ENCODE results near the gene IRS4.

IRS4 gene

DNA sequence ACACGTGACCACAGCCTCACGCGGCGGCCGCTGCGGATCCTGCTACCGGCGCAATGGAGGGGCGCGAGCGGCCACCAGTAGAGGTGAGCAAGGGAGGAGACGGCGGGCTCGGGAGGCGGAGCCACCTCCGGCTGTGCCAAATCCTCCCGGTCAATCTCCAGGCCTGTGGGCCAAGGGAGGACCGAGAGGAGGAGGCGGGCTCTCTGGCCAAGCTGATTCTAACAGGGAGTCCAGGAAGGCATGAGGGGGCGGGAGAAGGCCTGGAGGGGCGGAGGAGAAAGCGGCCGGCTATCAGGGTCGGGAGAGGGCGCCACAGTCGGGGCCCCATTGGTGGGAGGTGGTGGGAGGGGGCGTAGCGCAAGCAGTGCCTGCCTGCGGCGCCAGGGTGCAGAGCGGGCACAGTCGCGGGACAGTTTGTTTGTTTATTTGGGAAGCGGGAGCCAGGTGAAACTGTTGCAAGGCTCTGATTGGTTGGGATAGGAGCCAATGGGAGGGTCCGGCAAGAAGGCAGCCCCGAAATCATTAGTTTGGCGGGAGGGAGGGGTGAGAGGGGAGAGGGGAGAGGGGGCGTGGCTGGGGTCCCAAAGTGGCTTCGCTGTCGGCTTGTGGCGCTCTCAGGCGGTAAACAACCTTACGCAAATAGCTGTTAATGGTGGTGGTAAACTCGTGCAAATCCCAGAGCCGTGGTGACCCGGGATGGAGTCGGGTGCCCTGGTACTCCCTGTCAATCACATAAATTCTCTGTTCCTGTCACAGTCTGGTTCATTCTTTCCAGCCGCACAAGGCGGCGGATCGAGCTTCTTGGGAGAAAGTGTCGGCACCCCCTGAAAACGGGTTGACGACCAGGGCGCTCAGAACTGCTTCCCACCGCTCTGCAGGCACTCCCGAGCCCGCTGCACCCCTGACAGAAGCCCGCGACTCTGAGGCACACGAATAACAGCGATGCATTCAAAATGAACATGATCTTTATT, at the start of gene IRS4:
TSS of gene IRS4 (minus strand) at position 55 of the 971 bp plus-strand sequence.
- Mint-ChIP-seq H3K27ac (no peak within 1 kb of the TSS), H3K36me3 (no peaks in the 10 kb centered on the region), H3K4me1 (no peaks in the 10 kb centered on the region), H3K9me3 (no peaks in the 10 kb centered on the region), H3K4me3 (peak within 1 kb of the TSS; percentile 47), H3K27me3 (peaks cover 22% of the 10 kb centered on the region)

DNA sequence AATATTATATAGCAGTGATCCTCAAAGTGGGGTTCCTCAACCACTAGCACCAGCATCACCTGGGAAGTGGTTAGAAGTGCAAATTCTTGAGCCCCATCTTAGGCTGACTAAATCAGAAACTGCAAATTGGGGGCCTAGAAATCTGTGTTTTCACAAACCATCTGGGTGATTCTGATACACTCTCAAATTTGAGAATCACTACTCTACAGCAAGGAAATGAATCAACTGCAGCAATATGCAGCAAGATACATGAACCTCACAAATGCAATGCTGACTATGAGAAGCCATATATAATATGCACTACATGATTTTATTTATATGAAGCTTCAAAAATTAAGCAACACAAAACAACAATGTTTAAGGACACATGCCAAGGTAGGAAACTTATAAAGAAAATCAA, 36.2 kb upstream of the IRS4 start:
- Mint-ChIP-seq H3K36me3 (no peaks in the 10 kb centered on the region), H3K9me3 (no peaks in the 10 kb centered on the region), H3K4me3 (no peak overlapping the region), H3K4me1 (no peaks in the 10 kb centered on the region), H3K27ac (no peak overlapping the region), H3K27me3 (no peaks in the 10 kb centered on the region)

DNA sequence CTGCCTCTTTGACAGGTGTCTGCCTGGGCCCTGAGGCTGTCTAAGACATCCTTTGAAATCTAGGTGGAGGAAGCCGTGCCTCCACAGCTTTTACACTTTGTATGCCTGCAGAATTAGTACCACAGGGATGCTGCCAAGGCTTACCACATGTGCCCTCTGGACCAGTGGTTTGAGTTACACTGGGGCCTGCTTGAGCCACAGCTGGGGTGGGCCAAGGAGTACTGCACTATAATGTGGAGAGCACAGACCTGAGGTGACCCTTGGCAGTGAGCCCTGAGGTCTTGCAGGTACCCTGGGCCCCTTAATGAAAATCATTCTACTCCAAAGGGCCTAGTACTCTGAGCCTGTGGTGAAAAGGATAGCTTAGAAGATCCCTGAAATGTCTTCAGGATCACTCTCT, 27.2 kb upstream of the IRS4 start:
- H3K9me3 Mint-ChIP-seq, result no peaks in the 10 kb centered on the region
- H3K27ac Mint-ChIP-seq, result no peak overlapping the region
- H3K36me3 Mint-ChIP-seq, result no peaks in the 10 kb centered on the region
- no peaks in the 10 kb centered on the region for H3K27me3 Mint-ChIP-seq
- H3K4me3 Mint-ChIP-seq, result no peak overlapping the region
- H3K4me1 Mint-ChIP-seq, result no peaks in the 10 kb centered on the region

DNA sequence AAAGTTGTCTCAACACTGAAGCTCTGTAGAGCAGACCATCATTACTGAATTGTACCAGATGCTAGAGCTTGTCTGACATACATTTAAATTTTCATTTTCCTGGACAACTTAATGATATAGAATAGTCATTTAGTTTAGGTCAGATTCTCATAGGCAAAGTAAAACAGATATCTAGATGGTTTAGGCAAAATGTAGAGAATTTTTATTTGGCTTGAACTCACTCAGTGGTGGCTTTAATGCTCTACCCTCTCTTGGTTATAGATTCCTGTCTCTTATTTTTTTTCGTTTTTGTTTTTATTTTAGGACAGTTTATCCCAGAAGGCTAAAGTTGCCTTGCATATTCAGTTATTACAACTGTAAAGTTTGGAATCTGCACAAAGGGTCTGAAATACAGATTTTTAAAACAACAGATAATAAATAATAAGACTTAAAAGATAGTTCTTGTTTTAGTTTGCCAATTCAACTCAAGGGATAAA, 4.0 kb upstream of the IRS4 start:
- Mint-ChIP-seq H3K36me3 (no peaks in the 10 kb centered on the region), H3K27ac (no peak overlapping the region), H3K9me3 (no peaks in the 10 kb centered on the region), H3K4me1 (no peaks in the 10 kb centered on the region), H3K27me3 (peaks cover 8% of the 10 kb centered on the region), H3K4me3 (no peak overlapping the region)

DNA sequence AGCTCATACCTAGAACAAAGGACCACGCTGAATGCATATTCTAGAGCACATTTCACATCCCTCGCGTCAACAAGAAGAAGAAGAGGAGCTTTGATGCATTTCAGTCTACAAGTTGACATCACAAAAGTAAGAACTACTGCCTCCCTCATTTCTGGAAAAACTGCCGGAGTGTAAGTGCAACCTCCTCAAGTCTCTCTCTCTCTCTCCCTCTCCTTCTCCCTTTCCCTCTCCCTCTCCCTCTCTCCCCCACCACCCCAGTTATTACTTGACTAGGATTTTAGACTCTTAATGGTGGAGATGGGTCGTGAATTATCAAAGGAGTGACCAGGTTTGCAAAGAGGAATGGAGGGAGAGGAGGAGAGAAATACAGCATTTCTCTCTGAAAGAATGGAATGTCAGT, 1.4 kb upstream of the IRS4 start:
- Mint-ChIP-seq H3K27ac (no peak overlapping the region), H3K9me3 (no peaks in the 10 kb centered on the region), H3K4me3 (no peak overlapping the region), H3K27me3 (peaks cover 17% of the 10 kb centered on the region), H3K36me3 (no peaks in the 10 kb centered on the region), H3K4me1 (no peaks in the 10 kb centered on the region)

DNA sequence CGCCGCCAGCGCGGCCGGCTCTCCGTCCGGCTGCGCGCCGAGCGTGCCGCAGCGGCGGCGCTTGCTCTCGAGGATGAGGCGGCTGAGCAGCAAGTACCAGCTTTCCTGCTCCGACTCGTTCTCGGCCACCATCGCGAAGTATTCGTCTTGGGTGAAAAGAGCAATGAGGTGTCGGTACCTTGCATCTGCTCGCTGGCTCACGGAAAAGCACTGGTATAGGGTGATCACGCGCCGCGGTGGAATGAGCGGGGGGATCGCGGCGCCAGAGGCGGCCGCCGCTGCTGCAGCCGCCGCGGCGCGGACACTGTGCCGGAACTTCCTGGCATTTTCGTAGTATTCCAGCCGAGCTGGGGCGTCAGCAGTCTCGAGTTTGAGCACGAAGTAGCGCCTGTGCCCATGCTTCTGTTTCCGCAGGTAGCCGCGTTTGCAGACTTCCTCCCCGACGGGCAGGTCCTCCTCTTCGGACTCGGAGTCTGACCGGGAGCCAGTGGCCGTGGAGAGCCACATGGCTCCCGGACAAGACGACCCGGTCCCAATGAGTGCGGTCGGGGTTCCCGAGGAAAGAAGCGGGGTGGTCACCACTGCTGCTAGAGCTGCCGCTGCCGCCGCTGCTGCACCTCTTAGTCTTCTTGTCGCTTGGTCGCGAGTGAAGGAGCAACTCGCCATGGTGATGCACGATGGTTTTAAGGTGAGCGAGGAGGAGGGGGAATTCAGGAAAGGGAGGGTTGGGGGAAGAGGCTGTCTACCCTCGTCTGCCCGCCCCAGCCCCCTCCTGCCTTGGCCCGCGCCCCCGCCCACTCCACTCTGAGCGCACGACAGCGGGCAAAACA, 469 bp downstream of the IRS4 start:
- Mint-ChIP-seq H3K9me3 (no peaks in the 10 kb centered on the region), H3K4me1 (no peaks in the 10 kb centered on the region), H3K27me3 (peaks cover 24% of the 10 kb centered on the region), H3K36me3 (no peaks in the 10 kb centered on the region), H3K4me3 (peak overlapping the region; percentile 47), H3K27ac (no peak overlapping the region)

DNA sequence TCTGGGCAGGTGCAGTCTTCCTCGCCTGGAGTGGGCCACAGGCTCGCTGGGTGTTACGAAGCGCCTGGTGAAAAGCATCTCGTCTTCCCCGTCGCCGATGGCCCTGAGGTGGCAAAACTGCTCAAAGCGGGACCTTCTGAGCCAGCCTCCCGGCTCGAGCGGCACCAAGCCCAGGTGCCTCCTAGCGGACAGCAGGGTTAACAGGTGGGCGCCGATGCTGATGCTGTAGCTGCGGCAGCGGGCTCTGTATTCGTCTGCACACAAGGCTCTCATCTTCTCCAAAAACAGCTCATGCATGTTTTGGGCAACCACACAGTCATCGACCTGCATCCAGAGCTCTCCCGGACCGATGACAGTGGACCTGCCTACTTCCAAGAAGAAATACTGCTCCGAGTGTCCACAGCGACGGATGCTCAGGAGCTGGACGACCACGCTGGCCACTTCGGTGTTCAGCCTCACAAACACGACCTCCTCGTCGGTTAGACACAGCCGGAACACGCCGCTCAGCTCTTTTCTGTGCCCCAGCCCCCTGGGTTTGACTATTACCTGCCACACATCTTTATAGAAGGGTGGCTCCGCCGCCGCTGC, 1.2 kb downstream of the IRS4 start:
- Mint-ChIP-seq H3K27ac (no peak overlapping the region), H3K4me1 (no peaks in the 10 kb centered on the region), H3K9me3 (no peaks in the 10 kb centered on the region), H3K36me3 (no peaks in the 10 kb centered on the region), H3K27me3 (peaks cover 26% of the 10 kb centered on the region), H3K4me3 (no peak overlapping the region)

DNA sequence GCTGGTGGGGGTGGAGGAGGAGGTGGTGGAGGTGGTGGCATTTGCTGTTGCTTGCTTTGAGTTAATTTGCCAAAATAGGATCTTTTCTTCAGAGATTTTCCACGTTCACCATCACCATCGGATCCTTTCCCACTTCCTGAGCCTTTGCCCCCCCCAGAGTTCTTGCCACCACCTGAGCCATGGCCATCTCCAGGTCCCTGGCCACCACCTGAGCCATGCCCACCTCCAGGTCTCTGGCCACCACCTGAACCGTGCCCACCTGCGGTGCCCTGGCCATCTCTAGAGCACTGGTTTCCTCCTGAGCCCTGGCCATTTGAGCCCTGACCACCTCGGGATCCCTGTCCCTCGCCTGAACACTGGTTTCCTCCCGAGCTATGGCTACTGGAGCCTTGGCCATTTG, 1.9 kb downstream of the IRS4 start:
- H3K4me3 Mint-ChIP-seq, result no peak overlapping the region
- H3K4me1 Mint-ChIP-seq, result no peaks in the 10 kb centered on the region
- peaks cover 26% of the 10 kb centered on the region for H3K27me3 Mint-ChIP-seq
- no peaks in the 10 kb centered on the region for H3K9me3 Mint-ChIP-seq
- H3K36me3 Mint-ChIP-seq, result no peaks in the 10 kb centered on the region
- no peak overlapping the region for H3K27ac Mint-ChIP-seq

DNA sequence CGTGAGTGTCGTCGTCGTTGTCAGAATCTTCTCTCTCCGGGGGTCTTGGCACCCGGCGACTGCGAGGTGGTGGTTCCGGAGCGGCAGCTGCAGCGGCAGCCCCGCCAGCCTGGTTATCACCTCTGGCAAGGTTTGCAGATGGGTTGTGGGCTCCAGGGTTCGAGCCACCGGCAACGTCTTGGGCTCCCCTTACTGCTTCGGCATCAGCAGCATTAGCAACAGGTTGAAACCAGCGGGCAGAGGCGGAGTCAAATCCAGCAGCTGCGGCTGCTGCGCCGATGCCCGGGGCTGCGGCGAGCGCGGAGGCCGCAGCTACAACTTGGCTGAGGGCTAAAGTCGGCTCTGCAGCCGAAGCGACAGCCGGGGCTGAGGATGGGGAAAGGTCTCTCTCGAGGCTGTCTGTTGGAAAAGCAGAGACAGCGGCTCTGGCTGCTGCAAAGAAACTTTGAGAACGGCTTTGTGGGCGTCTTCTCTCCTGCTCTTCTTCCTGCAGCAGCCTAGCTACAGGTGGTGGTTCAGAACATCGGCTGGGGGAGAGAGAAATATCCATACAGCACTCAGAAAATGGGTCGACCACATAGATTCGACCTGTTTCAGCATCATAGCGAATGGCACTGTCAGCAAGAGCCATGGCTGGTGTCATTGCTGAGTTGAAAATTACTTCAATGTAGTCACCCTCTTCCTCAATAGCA, 3.6 kb downstream of the IRS4 start:
- H3K4me3 Mint-ChIP-seq, result no peak overlapping the region
- no peaks in the 10 kb centered on the region for H3K9me3 Mint-ChIP-seq
- H3K36me3 Mint-ChIP-seq, result no peaks in the 10 kb centered on the region
- H3K27ac Mint-ChIP-seq, result no peak overlapping the region
- H3K27me3 Mint-ChIP-seq, result peaks cover 26% of the 10 kb centered on the region
- no peaks in the 10 kb centered on the region for H3K4me1 Mint-ChIP-seq

DNA sequence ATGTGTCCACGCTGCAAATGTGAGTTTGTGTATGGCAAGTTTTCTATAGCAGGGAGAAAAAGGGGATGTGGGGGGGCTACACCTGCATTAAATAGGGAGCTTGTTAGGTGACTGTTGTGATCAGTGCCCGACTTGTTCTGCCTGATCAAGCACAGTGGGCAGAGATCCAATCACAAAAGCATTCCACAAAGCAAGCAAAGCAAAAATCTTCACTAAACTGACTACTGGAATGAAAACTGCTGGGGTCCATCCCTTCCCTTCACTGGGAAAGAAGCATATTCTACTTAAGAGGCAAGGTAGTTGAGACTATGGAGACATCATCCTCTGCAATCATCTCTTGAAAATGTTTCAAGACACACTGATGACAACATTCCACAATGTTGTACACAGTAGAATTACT, 5.2 kb downstream of the IRS4 start:
- peaks cover 20% of the 10 kb centered on the region for H3K27me3 Mint-ChIP-seq
- H3K4me3 Mint-ChIP-seq, result no peak overlapping the region

DNA sequence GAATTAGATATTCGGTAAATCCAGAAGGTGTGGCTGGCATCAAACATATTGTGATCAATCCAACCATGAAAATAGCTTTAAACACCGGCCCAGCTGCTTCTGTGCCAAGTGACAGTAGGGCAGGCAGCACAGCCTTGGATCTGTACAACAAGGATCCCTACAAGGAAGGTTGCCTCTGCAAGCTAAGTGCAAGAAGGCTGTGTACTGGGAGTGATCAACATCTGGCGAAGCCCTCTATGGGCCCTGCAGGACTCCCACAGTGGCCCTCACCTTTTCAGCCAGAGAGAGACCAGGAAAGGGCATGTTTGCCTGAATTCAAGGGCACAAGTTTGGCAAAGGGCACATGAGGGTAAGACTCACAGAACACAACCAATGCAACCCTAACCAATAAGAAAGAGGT, 9.6 kb downstream of the IRS4 start:
- Mint-ChIP-seq H3K4me1 (no peaks in the 10 kb centered on the region), H3K4me3 (no peak overlapping the region), H3K27me3 (peaks cover 6% of the 10 kb centered on the region), H3K27ac (no peak overlapping the region), H3K36me3 (no peaks in the 10 kb centered on the region), H3K9me3 (no peaks in the 10 kb centered on the region)

More for the DNA sequence above, 5.2 kb downstream of the IRS4 start:
- no peaks in the 10 kb centered on the region for H3K9me3 Mint-ChIP-seq
- no peaks in the 10 kb centered on the region for H3K36me3 Mint-ChIP-seq
- H3K27ac Mint-ChIP-seq, result no peak overlapping the region
- H3K4me1 Mint-ChIP-seq, result no peaks in the 10 kb centered on the region

DNA sequence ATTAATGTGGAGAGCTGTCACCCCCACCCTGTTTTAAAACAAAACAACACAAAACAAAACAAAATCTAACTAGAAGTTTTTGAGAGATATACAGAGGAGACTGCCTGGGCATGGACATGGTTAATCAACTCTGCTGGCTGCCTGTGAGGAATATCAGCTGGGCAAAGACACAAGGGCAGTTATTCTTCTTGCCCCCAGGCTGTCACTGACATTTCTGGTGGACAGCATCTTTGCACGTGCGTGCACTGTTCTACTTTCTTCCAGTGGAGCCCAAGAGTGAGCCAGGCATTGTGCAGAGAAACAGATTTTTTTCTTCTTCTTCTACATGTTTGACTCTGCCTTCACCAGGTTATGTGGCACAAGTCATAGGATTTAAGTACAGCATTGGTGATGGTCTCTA, 13.8 kb downstream of the IRS4 start:
- Mint-ChIP-seq H3K9me3 (no peaks in the 10 kb centered on the region), H3K4me3 (no peak overlapping the region), H3K27ac (no peak overlapping the region), H3K4me1 (no peaks in the 10 kb centered on the region), H3K36me3 (no peaks in the 10 kb centered on the region), H3K27me3 (no peaks in the 10 kb centered on the region)

DNA sequence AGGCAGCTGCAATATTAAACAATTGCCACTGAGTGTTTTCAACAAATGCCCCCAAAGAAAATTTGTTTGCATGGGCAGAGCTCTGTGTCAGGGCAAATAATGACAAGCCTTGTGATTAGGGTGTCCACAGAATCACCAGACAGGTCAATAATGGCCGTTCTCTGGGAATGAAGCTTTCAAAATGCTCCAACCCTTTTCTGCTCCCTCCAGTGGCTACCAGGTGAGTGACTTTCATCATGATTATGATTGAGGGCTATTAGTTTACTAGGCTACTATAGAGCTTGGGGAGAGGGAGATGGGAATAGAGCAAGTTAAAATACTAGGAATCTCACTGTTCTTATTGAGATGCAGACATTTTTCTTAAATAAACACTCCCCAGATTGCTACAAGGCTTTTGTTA, 23.5 kb downstream of the IRS4 start:
- Mint-ChIP-seq H3K9me3 (no peaks in the 10 kb centered on the region), H3K4me1 (no peaks in the 10 kb centered on the region), H3K4me3 (no peak overlapping the region), H3K27me3 (no peaks in the 10 kb centered on the region), H3K36me3 (no peaks in the 10 kb centered on the region), H3K27ac (no peak overlapping the region)

DNA sequence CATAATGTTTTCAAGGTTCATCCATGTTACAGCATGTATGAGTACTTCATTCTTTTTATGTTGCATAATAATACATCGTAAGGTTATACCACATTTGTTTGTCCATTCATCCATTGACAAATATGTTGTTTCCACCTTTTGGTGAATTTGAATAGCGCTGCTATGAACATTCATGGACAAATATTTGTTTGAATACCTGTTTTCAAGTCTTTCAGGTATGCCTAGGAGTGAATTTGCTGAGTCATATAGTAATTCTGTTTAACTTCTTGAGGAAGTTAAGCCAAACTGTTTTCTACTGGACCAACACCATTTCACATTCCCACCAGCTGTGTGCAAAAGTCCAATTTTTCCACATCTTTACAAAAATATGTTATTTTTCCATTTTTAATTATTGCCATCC, 31.5 kb downstream of the IRS4 start:
- Mint-ChIP-seq H3K27ac (no peak overlapping the region), H3K27me3 (no peaks in the 10 kb centered on the region), H3K36me3 (no peaks in the 10 kb centered on the region), H3K9me3 (no peaks in the 10 kb centered on the region), H3K4me3 (no peak overlapping the region), H3K4me1 (no peaks in the 10 kb centered on the region)

DNA sequence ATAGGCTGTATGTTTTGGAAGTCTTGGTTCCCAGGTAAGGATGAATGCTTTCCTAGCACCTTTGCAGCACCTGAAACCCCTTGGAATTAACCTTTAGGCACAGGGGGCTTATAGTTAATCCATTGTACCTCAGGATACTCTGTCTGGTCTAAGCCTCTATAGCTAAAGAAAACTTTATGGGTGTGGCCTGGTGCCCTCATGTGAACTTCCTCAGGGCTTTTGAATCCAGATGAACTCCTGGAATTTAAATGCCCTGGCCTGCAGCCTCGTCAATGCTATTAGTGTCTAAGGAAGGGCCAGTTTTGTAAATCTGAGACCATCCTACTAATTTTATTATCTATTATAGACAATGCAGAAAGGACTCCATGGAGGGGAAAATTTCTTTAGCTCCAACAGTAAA, 33.8 kb downstream of the IRS4 start:
- Mint-ChIP-seq H3K27me3 (no peaks in the 10 kb centered on the region), H3K27ac (no peak overlapping the region), H3K9me3 (no peaks in the 10 kb centered on the region), H3K36me3 (no peaks in the 10 kb centered on the region), H3K4me1 (no peaks in the 10 kb centered on the region), H3K4me3 (no peak overlapping the region)
